GM12801 (cell line): ENCODE results near the gene EVC.

ENCODE experiments used
- TF ChIP-seq, protein P1 (sequence below): IDR thresholded peaks from one replicate; pipeline ENCODE4 v1.5.1; 2011; ENCODE audit warnings: control low read depth; ENCODE audit not compliant: insufficient read length; ENCODE audit errors: extremely low read depth

The EVC gene

DNA sequence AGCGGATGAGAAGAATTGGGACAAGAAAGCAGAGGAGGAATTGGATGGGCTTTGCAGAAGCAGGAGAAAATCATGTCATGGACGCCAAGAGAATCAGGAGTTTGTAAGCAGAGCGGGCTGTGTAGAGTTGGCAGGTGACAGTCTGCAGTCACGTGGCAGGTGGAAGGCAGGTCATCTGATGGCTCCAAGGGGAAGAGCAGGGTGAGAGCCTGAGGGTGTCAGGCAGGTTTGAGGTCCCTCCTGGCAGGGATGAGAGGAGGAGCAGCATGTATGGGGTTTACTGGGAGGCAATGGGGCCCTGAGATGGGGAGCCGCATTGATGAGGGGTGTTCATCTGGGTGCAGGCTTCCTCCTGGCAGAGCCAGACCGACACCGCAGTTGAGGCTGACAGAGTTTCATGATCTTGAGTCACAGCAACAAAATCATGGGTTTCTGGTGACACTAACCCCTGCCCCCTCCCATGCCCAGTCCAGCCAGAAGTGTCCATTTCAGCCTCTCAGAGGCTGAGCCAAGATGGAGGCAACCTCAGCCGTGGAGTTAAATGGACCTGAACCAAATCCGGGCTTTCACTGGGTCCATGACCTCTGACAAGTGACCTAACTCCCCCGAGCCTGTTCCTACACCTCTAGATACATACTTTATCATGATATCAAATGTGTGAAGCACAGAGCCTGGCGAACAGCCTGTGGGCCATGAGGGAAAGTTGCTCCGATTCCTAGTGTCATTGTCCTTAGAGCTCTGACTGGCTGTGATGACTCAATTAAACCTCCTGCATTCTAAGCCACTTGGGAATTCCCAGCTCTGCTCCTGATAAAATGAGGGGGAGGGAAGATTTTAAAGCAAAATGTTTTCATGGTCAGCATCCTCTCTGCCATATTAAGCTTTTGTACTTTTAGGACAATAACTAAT is 36.1 kb downstream of the EVC start:
- TF ChIP-seq, protein P1, sequence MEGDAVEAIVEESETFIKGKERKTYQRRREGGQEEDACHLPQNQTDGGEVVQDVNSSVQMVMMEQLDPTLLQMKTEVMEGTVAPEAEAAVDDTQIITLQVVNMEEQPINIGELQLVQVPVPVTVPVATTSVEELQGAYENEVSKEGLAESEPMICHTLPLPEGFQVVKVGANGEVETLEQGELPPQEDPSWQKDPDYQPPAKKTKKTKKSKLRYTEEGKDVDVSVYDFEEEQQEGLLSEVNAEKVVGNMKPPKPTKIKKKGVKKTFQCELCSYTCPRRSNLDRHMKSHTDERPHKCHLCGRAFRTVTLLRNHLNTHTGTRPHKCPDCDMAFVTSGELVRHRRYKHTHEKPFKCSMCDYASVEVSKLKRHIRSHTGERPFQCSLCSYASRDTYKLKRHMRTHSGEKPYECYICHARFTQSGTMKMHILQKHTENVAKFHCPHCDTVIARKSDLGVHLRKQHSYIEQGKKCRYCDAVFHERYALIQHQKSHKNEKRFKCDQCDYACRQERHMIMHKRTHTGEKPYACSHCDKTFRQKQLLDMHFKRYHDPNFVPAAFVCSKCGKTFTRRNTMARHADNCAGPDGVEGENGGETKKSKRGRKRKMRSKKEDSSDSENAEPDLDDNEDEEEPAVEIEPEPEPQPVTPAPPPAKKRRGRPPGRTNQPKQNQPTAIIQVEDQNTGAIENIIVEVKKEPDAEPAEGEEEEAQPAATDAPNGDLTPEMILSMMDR, result no peak

DNA sequence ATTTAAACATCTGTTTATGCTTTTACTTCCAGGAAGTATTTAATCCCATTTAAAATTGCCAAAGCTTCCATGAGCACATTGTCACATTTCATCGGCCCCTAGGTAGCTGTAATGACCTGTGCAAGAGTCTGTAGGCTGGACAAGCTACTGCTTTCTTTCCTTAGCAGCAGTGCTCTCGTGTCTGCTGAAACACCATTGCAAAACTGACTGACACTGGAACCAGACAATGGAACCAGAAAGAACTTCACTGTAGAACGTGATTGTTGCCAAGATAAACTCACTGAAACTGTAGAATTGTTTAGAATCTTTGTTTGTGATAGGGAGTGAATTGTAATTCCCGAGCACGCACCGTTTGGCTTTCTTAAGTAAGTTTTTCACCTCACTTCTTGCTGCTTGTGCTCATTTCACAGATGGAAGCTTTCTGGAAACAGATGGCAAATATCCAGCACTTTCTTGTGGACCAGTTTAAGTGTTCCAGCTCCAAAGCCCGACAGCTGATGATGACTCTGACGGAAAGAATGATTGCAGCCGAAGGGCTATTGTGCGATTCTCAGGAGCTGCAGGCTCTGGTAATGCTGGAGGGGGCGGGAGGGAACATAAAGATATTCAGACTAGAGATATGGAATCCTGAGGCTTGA is 36.9 kb downstream of the EVC start:
- TF ChIP-seq, protein P1, result no peak

DNA sequence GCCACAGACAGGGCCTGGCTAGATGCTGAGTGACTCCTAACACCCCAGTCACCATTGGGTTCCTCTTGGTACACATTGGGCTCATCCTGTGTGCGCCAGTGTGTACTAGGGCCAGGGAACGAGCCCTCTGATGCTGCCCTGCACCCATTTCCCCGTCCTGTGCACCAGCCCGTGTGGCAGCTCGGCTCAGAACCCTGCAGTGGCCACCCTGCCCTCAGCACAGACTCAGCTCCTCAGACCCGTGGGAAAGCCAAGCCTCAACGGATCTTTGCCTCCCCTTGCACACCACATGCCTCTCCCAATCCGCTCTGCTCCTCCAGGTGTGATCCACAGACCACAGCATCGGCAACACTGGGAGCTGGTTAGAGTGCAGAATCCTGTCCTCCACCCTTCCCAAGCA is 38.6 kb downstream of the EVC start:
- TF ChIP-seq, protein P1, result no peak

DNA sequence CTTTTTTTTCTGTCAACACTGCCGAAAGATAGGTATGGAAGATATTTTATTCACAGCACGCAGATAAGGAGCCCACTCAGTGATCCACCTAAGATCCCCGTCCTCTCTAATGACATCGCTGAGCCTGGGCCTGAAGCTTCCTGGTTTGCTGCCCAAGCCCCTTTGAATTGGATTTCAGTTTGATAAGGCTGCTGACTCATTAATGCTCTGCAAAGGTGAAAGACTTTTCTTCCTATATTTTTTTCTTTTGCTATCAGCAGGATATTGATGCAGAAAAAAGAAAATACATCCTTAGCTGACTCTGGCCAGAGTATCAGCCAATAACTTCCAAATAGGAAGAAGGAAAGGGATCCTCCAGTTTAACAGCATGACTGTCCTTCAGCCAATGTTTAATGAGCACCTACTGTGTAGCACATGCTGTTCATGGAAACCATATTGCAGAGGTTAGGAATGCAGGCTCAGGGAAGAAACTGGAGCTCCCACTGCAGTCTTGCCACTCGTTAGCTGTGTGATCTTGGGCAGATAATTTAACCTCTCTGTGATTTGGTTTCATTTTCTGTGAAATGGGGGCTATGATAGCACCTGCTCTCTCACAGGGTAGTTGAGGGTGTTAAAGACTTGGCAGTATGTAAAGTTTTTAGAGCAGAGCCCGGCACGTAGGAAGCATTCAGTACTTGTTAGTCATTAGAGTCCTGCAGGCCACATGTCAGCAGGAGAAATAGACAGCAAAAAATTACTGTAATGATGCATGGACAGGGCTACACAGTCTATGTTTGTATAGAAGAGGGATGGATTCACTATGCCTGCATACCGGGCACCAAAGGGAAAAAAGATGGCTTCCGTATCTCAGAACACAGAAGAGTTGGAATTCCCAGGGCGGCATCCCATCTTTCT is 39.3 kb downstream of the EVC start:
- TF ChIP-seq, protein P1, result no peak

DNA sequence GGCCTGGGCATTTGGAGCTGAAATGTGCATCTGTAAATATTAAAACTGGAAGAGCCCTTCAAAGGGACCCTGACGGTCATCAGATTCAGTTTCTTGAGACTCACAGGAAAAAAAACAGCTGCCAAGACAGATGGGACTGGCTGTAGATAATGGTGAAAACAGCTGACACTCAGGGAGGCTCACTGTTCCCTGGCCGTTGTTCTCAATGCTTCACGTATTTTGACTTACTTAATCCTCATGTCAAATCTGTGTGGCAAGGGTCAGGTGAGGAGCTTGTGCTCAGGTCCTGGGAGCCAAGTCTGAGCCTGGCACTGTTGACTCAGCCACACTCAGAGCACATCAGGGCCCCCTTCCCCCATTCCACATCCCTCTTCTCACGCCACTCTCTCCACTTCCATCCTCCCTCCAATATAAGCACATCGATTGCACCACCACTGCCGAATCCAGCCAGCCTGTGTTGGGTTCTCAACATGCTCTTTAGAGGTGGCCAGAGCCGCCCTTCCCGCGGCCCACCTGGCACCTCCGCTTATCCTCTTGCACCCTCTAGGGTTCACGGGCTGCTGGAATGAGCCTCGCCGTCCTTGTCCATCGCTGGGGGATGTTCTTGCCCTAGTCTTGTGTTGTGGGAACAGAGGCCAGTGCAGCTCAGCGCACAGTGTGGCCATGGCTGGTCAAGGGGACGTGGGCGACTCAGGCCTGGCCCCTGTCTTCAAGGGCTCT is 40.1 kb downstream of the EVC start:
- TF ChIP-seq, protein P1, result no peak

DNA sequence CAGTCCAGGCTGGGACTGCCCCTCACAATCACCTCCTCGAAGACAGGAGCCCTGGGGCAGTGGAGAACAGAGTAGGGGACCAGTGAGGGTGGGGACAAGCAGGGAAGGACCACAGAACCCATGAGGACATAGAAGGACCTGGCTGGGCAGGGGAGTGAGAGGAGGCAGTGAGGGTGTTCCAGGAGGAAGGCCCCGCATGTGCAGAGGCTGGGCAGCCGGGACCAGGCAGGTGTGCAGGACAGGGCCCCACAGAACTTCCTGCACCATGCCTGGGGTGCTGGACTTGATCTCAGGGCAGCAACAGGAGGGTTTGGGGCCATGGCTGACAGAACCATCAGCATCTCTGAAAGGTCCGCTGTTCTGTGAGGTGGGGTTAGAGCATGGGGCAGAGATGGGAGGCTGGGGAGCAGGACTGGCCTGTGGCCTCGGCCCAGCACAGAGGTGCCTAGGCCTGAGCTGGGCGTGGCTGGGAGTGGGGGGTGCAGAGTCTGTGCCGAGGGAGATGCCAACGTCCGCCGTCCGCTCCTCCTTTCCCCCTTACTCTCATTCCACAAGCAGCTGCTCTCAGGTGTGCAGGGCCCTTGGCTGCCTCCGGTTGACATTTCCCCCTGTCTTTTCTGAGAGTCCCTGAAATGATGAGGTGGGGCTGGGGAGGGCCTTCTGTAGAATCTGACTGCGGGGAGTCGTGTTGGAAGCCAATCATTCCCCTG is 40.8 kb downstream of the EVC start:
- TF ChIP-seq, protein P1, result no peak
